NCI-H2107 treated with DMSO at 0.1 percent for 48 hours (cell line): ENCODE results near the gene HRH2.
"Not testable (repeated sequence)": the region's sequence is repeated elsewhere in the genome, so short reads cannot be mapped to it uniquely, and the experiment has no call there.

ENCODE experiments used
- DNase-seq: peaks from one replicate; lab custom pipeline; 2025; ENCODE audit not compliant: unreplicated experiment; lab: John Stamatoyannopoulos, UW

HRH2 gene

GRCh38 chr5:175646251-175646650 lies 11.6 kb upstream of the HRH2 start:
- DNase-seq: no peak

GRCh38 chr5:175649967-175650366 lies 7.9 kb upstream of the HRH2 start:
- DNase-seq: no peak

- not testable (repeated sequence) for DNase-seq
These were observed 7.3 kb upstream of the HRH2 start for GRCh38 chr5:175650430-175651205.

GRCh38 chr5:175652741-175653663 lies 4.9 kb upstream of the HRH2 start:
- no peak for DNase-seq

- no peak for DNase-seq
These were observed 4.1 kb upstream of the HRH2 start for GRCh38 chr5:175653763-175654162.

- peak; percentile 75 for DNase-seq
These were observed 3.5 kb upstream of the HRH2 start for GRCh38 chr5:175654339-175654738.

- peak; percentile 58 for DNase-seq
These were observed 3.1 kb upstream of the HRH2 start for GRCh38 chr5:175654807-175655206.

- no peak for DNase-seq
These were observed 2.5 kb upstream of the HRH2 start for GRCh38 chr5:175655411-175655810.

- DNase-seq: no peak
These were observed 905 bp upstream of the HRH2 start for GRCh38 chr5:175656966-175657365.

GRCh38 chr5:175658299-175659145 lies 651 bp downstream of the HRH2 start:
- no peak for DNase-seq

- no peak for DNase-seq
These were observed 1.8 kb downstream of the HRH2 start for GRCh38 chr5:175659546-175660253.

GRCh38 chr5:175663186-175664184 lies 5.6 kb downstream of the HRH2 start:
- DNase-seq: no peak

GRCh38 chr5:175664723-175665122 lies 6.9 kb downstream of the HRH2 start:
- DNase-seq: no peak

GRCh38 chr5:175666216-175666615 lies 8.3 kb downstream of the HRH2 start:
- DNase-seq: no peak

- DNase-seq: no peak
These were observed 10.1 kb downstream of the HRH2 start for GRCh38 chr5:175668006-175668405.

- no peak for DNase-seq
These were observed 12.5 kb downstream of the HRH2 start for GRCh38 chr5:175670372-175670771.

GRCh38 chr5:175671013-175671412 lies 13.1 kb downstream of the HRH2 start:
- DNase-seq: no peak

- no peak for DNase-seq
These were observed 15.2 kb downstream of the HRH2 start for GRCh38 chr5:175672976-175673648.
